Vagina (tissue), 2 donors: ENCODE data around the gene LIG3.
"Not testable (repeated sequence)": the region's sequence is repeated elsewhere in the genome, so short reads cannot be mapped to it uniquely, and the experiment has no call there.

Experiments used
- POLR2A ChIP-seq, 2 donors: fragments of 450-650 bp; IDR thresholded peaks; one replicate each; pipeline ENCODE4 v1.6.1; 2017; ENCODE audit warnings: antibody characterized with exemption in 2 of 2, mild to moderate bottlenecking in 2 of 2, moderate library complexity in 2 of 2
- TF ChIP-seq, protein P1 (sequence below), 3 experiments: fragments of 450-650 bp in 2 of 3; fragments of 200-600 bp in 1 of 3; sonication (generic) in 1 of 3; IDR thresholded peaks; one replicate each; pipeline ENCODE4 v1.5.1; 2017 to 2019; ENCODE audit warnings: antibody characterized with exemption in 3 of 3, mild to moderate bottlenecking in 2 of 3, moderate library complexity in 2 of 3

DNA sequence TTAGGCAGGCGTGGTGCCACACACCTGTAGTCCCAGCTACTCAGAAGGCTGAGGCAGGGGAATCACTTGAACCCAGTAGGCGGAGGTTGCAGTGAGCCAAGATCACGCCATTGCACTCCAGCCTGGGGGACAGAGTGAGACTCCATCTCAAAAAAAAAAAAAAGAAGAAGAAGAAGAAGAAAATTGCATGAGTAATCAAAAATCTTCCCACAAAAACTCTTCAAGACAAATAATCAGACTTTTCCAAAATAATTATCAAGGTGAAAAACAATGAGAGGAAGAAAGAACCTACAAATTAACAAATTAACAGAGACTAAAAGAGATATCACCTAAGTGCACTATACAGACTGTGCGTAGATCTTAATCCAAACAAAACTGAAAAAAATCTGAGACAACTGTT lies 29.5 kb upstream of the LIG3 start:
- TF ChIP-seq, protein P1, sequence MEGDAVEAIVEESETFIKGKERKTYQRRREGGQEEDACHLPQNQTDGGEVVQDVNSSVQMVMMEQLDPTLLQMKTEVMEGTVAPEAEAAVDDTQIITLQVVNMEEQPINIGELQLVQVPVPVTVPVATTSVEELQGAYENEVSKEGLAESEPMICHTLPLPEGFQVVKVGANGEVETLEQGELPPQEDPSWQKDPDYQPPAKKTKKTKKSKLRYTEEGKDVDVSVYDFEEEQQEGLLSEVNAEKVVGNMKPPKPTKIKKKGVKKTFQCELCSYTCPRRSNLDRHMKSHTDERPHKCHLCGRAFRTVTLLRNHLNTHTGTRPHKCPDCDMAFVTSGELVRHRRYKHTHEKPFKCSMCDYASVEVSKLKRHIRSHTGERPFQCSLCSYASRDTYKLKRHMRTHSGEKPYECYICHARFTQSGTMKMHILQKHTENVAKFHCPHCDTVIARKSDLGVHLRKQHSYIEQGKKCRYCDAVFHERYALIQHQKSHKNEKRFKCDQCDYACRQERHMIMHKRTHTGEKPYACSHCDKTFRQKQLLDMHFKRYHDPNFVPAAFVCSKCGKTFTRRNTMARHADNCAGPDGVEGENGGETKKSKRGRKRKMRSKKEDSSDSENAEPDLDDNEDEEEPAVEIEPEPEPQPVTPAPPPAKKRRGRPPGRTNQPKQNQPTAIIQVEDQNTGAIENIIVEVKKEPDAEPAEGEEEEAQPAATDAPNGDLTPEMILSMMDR (IDR thresholded peaks at IDR 0.05) = not testable (repeated sequence)
- TF ChIP-seq POLR2A (IDR thresholded peaks at IDR 0.05) = not testable (repeated sequence)
